SK-N-SH treated with all-trans-retinoic acid at 6 μM for 48 hours (cell line): ENCODE measurements around the gene LRRC4B.

Experiments
- ATAC-seq: fragments of 200-7000 bp; cut with Tn5 transposase; 3 replicates; pipeline ENCODE4 v1.9.1; 2020; ENCODE audit warnings: mild to moderate bottlenecking, moderate library complexity
- ARNTL ChIP-seq: fragments of 450-650 bp; formaldehyde crosslinking; IDR thresholded peaks from 2 replicates; pipeline ENCODE4 v1.5.0; 2020; ENCODE audit warnings: low read depth, mild to moderate bottlenecking, moderate library complexity, borderline replicate concordance
- BACH2 ChIP-seq: fragments of 250-450 bp; sonication (Bioruptor Pico); IDR thresholded peaks from 2 replicates; pipeline ENCODE4 v1.9.0; 2021; ENCODE audit warnings: mild to moderate bottlenecking, borderline replicate concordance
- CSDC2 ChIP-seq: fragments of 250-450 bp; sonication (Bioruptor Pico); IDR thresholded peaks from 2 replicates; pipeline ENCODE4 v1.5.0; 2020; ENCODE audit warnings: mild to moderate bottlenecking, moderate library complexity
- ESRRG ChIP-seq: fragments of 250-450 bp; sonication (Bioruptor Pico); IDR thresholded peaks from 2 replicates; pipeline ENCODE4 v1.6.1; 2021; ENCODE audit warnings: mild to moderate bottlenecking
- GLIS3 ChIP-seq: fragments of 250-450 bp; sonication (Bioruptor Pico); IDR thresholded peaks from 2 replicates; pipeline ENCODE4 v1.5.0; 2020; ENCODE audit warnings: mild to moderate bottlenecking, moderate library complexity
- ISL1 ChIP-seq: fragments of 250-450 bp; sonication (Bioruptor Pico); IDR thresholded peaks from 2 replicates; pipeline ENCODE4 v2.1.2; 2022; ENCODE audit warnings: mild to moderate bottlenecking, moderate library complexity
- OSR1 ChIP-seq: fragments of 250-450 bp; sonication (Bioruptor Pico); IDR thresholded peaks from 2 replicates; pipeline ENCODE4 v1.8.0; 2022; ENCODE audit warnings: moderate library complexity, mild to moderate bottlenecking, inconsistent platforms
- PPARA ChIP-seq: fragments of 250-450 bp; sonication (Bioruptor Pico); IDR thresholded peaks from 2 replicates; pipeline ENCODE4 v1.5.0; 2020; ENCODE audit warnings: mild to moderate bottlenecking, borderline replicate concordance
- RARB ChIP-seq: fragments of 250-450 bp; sonication (Bioruptor Pico); IDR thresholded peaks from 2 replicates; pipeline ENCODE4 v1.8.0; 2021; ENCODE audit warnings: mild to moderate bottlenecking, moderate library complexity
- SNAI2 ChIP-seq: fragments of 250-450 bp; sonication (Bioruptor Pico); IDR thresholded peaks from 2 replicates; pipeline ENCODE4 v1.5.0; 2020; ENCODE audit warnings: mild to moderate bottlenecking, moderate library complexity
- TCF4 ChIP-seq: fragments of 250-450 bp; sonication (Bioruptor Pico); IDR thresholded peaks from 2 replicates; pipeline ENCODE4 v1.8.0; 2021; ENCODE audit warnings: mild to moderate bottlenecking, moderate library complexity, borderline replicate concordance
- TOX ChIP-seq: fragments of 250-450 bp; sonication (Bioruptor Pico); IDR thresholded peaks from 2 replicates; pipeline ENCODE4 v1.8.0; 2021; ENCODE audit warnings: mild to moderate bottlenecking, moderate library complexity, borderline replicate concordance
- ZC3H10 ChIP-seq: fragments of 250-450 bp; sonication (Bioruptor Pico); IDR thresholded peaks from 2 replicates; pipeline ENCODE4 v1.5.1; 2021; ENCODE audit warnings: mild to moderate bottlenecking, moderate library complexity
- ZFP3 ChIP-seq: fragments of 250-450 bp; sonication (Bioruptor Pico); IDR thresholded peaks from 2 replicates; pipeline ENCODE4 v1.5.0; 2020; ENCODE audit warnings: mild to moderate bottlenecking, moderate library complexity
- ZFP30 ChIP-seq: fragments of 450-650 bp; formaldehyde crosslinking; IDR thresholded peaks from 2 replicates; pipeline ENCODE4 v1.5.0; 2022; ENCODE audit warnings: mild to moderate bottlenecking, moderate library complexity
- ZNF565 ChIP-seq: fragments of 450-650 bp; formaldehyde crosslinking; conservative IDR thresholded peaks from 2 replicates; pipeline ENCODE4 v1.5.0; 2020; ENCODE audit warnings: low read depth, mild to moderate bottlenecking, moderate library complexity
- ZNF70 ChIP-seq: fragments of 450-650 bp; formaldehyde crosslinking; IDR thresholded peaks from 2 replicates; pipeline ENCODE4 v1.5.0; 2020; ENCODE audit warnings: mild to moderate bottlenecking, moderate library complexity
- ZNF8 ChIP-seq: fragments of 450-650 bp; formaldehyde crosslinking; IDR thresholded peaks from 2 replicates; pipeline ENCODE4 v1.5.0; 2020; ENCODE audit warnings: mild to moderate bottlenecking, moderate library complexity
- TF ChIP-seq, protein P1 (sequence below): fragments of 250-450 bp; sonication (Bioruptor Pico); IDR thresholded peaks from 2 replicates; pipeline ENCODE4 v1.8.0; 2020; ENCODE audit warnings: mild to moderate bottlenecking, moderate library complexity, borderline replicate concordance
- TF ChIP-seq, protein P2 (sequence below): fragments of 250-450 bp; sonication (Bioruptor Pico); IDR thresholded peaks from 2 replicates; pipeline ENCODE4 v1.5.0; 2020; ENCODE audit warnings: mild to moderate bottlenecking, moderate library complexity
- TF ChIP-seq, protein P3 (sequence below): fragments of 250-450 bp; sonication (Bioruptor Pico); IDR thresholded peaks from 2 replicates; pipeline ENCODE4 v1.5.1; 2020; ENCODE audit warnings: low read depth, mild to moderate bottlenecking, moderate library complexity

Gene LRRC4B

DNA sequence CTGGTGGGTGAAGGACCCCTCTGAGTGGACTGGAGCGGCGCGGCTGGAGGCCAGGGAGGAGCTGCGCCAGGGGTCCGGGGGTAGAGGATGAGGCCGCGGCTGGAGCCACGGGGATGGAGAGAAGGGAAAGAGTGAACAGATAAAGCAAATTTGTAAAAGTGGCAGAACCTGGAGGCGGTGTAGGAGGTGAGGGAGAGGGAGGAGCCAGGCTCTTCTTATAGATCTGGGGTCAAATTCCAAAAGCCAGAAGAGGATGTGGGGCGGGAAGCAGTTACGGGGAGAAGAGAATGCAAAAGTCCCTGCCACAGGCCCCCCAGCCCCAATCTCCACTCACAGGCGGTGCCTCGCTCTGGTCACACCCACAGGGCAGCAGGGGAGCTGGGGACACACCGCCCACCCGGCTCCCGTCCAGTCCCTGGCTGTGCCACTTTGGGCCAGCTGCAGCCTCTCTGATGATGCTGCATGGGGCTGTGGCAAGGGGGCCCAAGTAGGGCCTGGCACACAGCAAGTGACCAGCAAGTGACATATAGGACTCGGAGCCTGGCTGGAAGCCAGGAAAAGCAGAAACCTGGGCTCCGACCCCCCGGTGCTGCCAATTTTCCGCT is 11.1 kb downstream of the LRRC4B start (continued):
- TF ChIP-seq, protein P1, sequence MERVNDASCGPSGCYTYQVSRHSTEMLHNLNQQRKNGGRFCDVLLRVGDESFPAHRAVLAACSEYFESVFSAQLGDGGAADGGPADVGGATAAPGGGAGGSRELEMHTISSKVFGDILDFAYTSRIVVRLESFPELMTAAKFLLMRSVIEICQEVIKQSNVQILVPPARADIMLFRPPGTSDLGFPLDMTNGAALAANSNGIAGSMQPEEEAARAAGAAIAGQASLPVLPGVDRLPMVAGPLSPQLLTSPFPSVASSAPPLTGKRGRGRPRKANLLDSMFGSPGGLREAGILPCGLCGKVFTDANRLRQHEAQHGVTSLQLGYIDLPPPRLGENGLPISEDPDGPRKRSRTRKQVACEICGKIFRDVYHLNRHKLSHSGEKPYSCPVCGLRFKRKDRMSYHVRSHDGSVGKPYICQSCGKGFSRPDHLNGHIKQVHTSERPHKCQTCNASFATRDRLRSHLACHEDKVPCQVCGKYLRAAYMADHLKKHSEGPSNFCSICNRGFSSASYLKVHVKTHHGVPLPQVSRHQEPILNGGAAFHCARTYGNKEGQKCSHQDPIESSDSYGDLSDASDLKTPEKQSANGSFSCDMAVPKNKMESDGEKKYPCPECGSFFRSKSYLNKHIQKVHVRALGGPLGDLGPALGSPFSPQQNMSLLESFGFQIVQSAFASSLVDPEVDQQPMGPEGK (CRISPR knock-in tag): no peak
- TF ChIP-seq BACH2 (CRISPR knock-in tag) (no peak), TOX (CRISPR knock-in tag) (no peak), CSDC2 (no peak), ZNF8 (CRISPR knock-in tag) (no peak), RARB (CRISPR knock-in tag) (no peak), ARNTL (no peak), SNAI2 (CRISPR knock-in tag) (no peak), ZFP30 (CRISPR knock-in tag) (no peak), ESRRG (CRISPR knock-in tag) (no peak), GLIS3 (CRISPR knock-in tag) (no peak)

DNA sequence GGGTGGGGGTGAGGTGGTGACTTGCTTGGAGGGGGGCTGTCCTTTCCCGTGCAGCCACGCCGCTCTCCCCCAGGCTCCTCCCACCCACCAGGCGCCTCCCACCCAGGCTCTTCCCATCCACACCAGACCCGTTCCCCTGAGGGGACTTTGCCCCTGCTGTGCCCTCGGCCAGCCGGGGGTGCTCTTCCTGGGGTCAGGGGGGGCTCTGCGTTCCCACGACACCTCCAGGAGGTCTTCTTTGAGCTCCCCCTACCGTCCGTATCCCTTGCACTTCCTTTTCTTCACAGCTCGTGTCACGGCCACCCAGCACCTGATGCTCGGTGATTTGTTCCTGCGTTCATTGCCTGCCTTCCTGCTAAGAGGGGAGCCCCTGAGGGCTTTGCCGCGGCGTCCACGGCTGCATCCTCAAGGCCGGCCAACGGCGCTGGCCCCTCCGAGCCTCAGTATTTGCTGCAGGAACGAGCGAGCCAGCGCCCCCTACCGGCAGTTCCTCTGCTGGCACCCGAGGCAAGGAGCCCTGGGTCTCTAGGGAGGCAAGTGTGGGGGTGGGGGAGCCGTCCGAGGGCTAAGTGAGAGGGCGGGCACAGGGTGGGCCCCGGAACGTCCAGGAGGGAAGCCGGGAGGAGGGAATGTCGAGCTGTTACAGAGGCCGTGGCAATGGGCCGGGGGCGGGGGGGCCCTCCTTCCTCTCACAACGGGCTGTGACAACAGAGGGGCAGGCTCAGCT is 11.8 kb downstream of the LRRC4B start:
- TF ChIP-seq TOX (CRISPR knock-in tag): no peak
- TF ChIP-seq TCF4 (CRISPR knock-in tag): no peak
- no peak for TF ChIP-seq PPARA (CRISPR knock-in tag)
- TF ChIP-seq SNAI2 (CRISPR knock-in tag): no peak
- TF ChIP-seq ZFP30 (CRISPR knock-in tag): no peak
- TF ChIP-seq ZNF8 (CRISPR knock-in tag): no peak
- TF ChIP-seq, protein P2, sequence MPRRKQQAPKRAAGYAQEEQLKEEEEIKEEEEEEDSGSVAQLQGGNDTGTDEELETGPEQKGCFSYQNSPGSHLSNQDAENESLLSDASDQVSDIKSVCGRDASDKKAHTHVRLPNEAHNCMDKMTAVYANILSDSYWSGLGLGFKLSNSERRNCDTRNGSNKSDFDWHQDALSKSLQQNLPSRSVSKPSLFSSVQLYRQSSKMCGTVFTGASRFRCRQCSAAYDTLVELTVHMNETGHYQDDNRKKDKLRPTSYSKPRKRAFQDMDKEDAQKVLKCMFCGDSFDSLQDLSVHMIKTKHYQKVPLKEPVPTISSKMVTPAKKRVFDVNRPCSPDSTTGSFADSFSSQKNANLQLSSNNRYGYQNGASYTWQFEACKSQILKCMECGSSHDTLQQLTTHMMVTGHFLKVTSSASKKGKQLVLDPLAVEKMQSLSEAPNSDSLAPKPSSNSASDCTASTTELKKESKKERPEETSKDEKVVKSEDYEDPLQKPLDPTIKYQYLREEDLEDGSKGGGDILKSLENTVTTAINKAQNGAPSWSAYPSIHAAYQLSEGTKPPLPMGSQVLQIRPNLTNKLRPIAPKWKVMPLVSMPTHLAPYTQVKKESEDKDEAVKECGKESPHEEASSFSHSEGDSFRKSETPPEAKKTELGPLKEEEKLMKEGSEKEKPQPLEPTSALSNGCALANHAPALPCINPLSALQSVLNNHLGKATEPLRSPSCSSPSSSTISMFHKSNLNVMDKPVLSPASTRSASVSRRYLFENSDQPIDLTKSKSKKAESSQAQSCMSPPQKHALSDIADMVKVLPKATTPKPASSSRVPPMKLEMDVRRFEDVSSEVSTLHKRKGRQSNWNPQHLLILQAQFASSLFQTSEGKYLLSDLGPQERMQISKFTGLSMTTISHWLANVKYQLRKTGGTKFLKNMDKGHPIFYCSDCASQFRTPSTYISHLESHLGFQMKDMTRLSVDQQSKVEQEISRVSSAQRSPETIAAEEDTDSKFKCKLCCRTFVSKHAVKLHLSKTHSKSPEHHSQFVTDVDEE (CRISPR knock-in tag): no peak
- TF ChIP-seq ZNF565 (CRISPR knock-in tag): no peak
- no peak for TF ChIP-seq BACH2 (CRISPR knock-in tag)
- no peak for TF ChIP-seq ZC3H10 (CRISPR knock-in tag)
- no peak for TF ChIP-seq ZFP3 (CRISPR knock-in tag)
- TF ChIP-seq ESRRG (CRISPR knock-in tag): no peak
- no peak for TF ChIP-seq RARB (CRISPR knock-in tag)
- TF ChIP-seq GLIS3 (CRISPR knock-in tag): no peak
- TF ChIP-seq, protein P1 (CRISPR knock-in tag): no peak
- TF ChIP-seq ISL1 (CRISPR knock-in tag): no peak
- no peak for TF ChIP-seq OSR1 (CRISPR knock-in tag)
- no peak for TF ChIP-seq ZNF70 (CRISPR knock-in tag)
- no peak for TF ChIP-seq CSDC2
- peak; percentile 94 for ATAC-seq

DNA sequence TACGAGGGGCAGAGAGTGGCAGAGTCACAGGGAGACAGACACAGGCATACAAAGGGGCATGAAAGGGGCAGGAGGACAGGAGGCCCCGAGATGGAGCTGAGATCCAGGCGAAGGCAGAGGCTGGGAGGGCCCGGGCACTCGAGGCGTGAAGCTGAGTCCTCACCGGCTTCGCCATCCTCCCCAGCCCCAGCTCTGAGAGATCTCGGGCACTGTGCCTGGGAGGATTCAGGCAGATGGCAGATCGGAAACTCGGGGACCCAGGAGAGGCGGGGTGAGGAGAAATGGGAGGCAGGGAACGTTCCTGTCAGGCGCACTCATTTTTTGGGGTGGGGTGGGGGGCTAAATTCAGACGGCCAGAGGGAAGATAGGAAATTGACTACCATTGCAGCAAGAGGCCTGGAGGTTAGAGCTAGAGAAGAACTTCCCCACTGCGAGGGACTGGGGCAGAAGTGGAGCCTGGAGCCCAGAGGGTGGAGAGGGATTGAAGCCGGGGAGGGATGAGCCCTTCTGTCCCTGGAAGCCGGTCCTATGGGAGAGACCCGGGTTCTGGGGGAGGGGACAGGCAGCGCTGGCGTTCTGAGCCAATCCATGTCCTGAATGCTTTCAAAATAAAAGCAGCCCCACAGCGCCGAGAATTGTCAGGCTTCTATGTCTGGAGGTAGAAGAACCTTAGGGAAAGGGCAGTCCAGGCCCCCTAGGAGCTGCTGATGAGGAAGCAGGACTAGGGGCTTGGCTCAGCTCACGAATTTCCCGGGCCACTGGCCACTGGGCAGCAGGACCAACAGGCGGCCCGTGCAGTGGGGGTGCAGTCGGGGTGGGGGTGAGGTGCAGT is 12.6 kb downstream of the LRRC4B start:
- peak; percentile 31 for ATAC-seq
- no peak for TF ChIP-seq ESRRG (CRISPR knock-in tag)
- TF ChIP-seq, protein P1 (CRISPR knock-in tag): no peak
- TF ChIP-seq, protein P2 (CRISPR knock-in tag): no peak
- TF ChIP-seq ZFP30 (CRISPR knock-in tag): no peak
- TF ChIP-seq BACH2 (CRISPR knock-in tag): no peak
- TF ChIP-seq ZNF8 (CRISPR knock-in tag): no peak
- no peak for TF ChIP-seq CSDC2
- no peak for TF ChIP-seq OSR1 (CRISPR knock-in tag)
- TF ChIP-seq, protein P3, sequence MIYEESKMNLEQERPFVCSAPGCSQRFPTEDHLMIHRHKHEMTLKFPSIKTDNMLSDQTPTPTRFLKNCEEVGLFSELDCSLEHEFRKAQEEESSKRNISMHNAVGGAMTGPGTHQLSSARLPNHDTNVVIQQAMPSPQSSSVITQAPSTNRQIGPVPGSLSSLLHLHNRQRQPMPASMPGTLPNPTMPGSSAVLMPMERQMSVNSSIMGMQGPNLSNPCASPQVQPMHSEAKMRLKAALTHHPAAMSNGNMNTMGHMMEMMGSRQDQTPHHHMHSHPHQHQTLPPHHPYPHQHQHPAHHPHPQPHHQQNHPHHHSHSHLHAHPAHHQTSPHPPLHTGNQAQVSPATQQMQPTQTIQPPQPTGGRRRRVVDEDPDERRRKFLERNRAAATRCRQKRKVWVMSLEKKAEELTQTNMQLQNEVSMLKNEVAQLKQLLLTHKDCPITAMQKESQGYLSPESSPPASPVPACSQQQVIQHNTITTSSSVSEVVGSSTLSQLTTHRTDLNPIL: no peak
- TF ChIP-seq ZNF565 (CRISPR knock-in tag): no peak
- TF ChIP-seq SNAI2 (CRISPR knock-in tag): no peak
- TF ChIP-seq ZNF70 (CRISPR knock-in tag): no peak
- TF ChIP-seq ZC3H10 (CRISPR knock-in tag): no peak
